ENCODE results near the gene PI4KA.
A peak's percentile ranks its signal among the peaks of the same experiment; 100 is the strongest.

GRCh38 chr22:20741634-20742581 is 116.7 kb downstream of the PI4KA start:
- TF ChIP-seq CTCF (IDR thresholded peaks at IDR 0.05) (peak in 4 of 7 experiments; percentile 28 to 49 (median 42)), POLR2A (IDR thresholded peaks at IDR 0.05) (no peak), POLR2AphosphoS5 (IDR thresholded peaks at IDR 0.05) (no peak), EP300 (IDR thresholded peaks at IDR 0.05) (no peak)

Measured in stomach (tissue), 4 donors.